COLO829 (cell line): ENCODE measurements around the gene BTN2A1.
"Not testable (repeated sequence)": the region's sequence is repeated elsewhere in the genome, so short reads cannot be mapped to it uniquely, and the experiment has no call there.

Experiments used
- DNase-seq: peaks from one replicate; pipeline ENCODE4 v3.0.0; 2012; ENCODE audit warnings: low spot score

Gene BTN2A1

GRCh38 chr6:26493258-26493657 lies 35.5 kb downstream of the BTN2A1 start:
- peak; percentile 56 for DNase-seq

- peak; percentile 58 for DNase-seq
These were observed 36.4 kb downstream of the BTN2A1 start for GRCh38 chr6:26494117-26494516.

- no peak for DNase-seq
These were observed 37.5 kb downstream of the BTN2A1 start for GRCh38 chr6:26495281-26495680.

- no peak for DNase-seq
These were observed 39.9 kb downstream of the BTN2A1 start for GRCh38 chr6:26497610-26498009.

GRCh38 chr6:26500102-26500501 lies 42.3 kb downstream of the BTN2A1 start, which contains the start of gene BTN1A1:
Gene BTN1A1, plus strand, starts transcription at chr6:26500303. Its CDS starts 984 bp downstream, at chr6:26501287.
- DNase-seq: no peak

- DNase-seq: no peak
These were observed 43.8 kb downstream of the BTN2A1 start for GRCh38 chr6:26501482-26501986.

GRCh38 chr6:26502165-26502564 lies 44.4 kb downstream of the BTN2A1 start:
- DNase-seq: no peak

- DNase-seq: no peak
These were observed 44.9 kb downstream of the BTN2A1 start for GRCh38 chr6:26502626-26503025.

- no peak for DNase-seq
These were observed 49.9 kb downstream of the BTN2A1 start for GRCh38 chr6:26507658-26508057.

- not testable (repeated sequence) for DNase-seq
These were observed 53.3 kb downstream of the BTN2A1 start for GRCh38 chr6:26511033-26511432.

GRCh38 chr6:26514984-26515383 lies 57.2 kb downstream of the BTN2A1 start:
- DNase-seq: no peak

GRCh38 chr6:26516481-26517427 lies 59.0 kb downstream of the BTN2A1 start:
- DNase-seq: no peak
